Measurements from ENCODE around the gene GALNTL6. TPM values are rescaled to one million over a fixed set of nuclear protein-coding genes. Genes with fewer than 3 reads are reported as not detected.
A peak's percentile ranks its signal among the peaks of the same experiment; 100 is the strongest.

GALNTL6 gene
- total RNA-seq, 1 donor from 2014 or later: not detected

DNA sequence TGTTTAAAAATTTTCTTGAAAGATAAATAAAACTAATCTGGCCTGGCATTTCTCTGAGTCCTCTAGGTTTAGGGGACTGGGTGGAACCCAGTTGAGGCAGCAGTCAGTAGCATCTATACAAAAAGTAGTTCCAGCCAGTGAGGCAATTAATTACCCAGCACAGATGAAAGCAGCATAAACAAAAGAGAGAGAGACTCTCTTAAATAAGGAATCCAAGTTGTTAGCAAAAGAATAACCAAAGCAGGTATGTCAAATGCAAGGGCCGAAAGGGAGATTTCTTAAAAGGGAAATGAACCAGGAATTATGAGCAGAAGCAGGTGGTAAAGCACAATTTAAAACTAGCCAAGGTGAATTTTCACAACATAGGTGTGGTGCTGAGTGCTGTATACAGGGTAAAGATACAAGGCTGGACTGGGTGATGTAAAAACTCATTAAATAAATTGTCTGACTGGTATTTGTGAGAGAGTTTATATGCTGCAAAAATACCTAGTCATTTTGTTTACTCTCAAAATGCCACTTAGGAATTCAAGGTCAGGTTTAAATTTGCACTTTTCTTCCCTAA is 1260.8 kb downstream of the GALNTL6 start:
- DNase-seq (ENCODE audit: low read depth): no peak

DNA sequence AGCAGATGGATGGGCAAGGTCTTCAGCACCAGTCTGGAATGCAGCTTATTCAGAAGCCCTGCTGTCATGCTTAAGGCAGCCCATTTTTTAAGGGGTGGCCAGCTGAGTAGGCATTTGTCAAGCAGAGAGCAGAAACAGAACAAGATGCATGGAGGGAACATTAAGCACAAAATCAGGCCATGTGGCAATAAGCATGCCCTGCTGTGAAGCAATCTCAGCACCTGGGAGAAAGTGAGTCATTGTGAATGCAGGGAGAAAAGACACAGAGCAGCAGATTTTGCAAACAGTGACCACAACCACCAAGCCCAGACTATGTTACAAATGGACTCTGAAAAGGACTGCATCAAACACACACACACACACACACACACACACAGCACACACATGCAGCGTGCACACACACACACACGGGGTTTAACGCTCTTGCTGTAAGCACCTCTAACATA is 1261.3 kb downstream of the GALNTL6 start:
- DNase-seq (ENCODE audit: low read depth): peak; percentile 99

DNA sequence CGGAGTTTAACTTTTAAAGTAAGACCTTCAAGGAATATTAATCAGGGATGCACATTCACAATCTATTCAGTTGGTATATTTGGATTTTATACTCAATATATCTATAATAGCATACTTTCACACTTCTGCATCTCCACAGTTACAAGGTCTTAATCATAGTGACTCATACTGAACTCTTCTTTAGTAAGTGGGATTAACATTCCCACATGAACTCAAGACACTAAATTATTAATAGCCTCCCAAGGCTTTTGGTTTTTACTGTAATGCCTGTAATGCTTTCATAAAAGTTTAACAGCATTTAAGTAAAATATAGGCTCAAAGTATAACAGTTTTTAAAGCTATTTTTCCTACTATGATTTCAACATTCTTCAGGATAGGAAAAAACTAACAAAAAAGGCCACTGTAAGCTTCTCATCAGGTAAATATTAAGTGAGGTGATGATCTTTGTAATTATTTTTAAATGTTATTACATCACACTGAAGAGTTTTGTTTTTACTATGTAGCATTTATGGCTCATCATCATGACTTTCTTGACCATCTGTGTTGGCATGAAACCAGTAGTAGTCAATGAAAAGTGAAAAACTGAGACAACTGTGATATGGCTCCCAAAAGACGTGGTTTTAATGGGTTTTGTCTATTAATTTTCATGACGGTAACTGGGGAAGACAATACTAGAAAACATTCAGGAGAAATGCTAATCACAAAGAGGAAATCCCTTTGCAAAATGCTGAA is 1263.9 kb downstream of the GALNTL6 start:
- peak; percentile 77 for DNase-seq (ENCODE audit: low read depth)

DNA sequence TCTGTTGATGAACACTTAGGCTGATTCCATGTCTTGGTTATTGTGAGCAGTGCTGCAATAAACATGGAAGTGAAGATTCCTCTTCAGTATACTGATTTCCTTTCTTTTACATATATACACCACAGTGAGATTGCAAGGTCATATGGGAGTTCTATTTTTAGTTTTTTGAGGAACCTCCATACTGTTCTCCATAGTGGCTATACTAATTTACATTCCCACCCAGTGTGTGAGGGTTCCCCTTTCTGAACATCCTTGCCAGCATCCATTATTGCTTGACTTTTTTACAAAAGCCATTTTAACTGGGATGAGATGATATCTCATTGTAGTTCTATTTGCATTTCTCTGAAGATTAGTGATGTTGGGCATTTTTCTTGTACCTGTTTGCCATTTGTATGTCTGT is 1274.9 kb downstream of the GALNTL6 start:
- DNase-seq (ENCODE audit: low read depth): no peak

Measured in renal cortical epithelial cell (primary cell).